A549 (cell line): ENCODE results near the gene GATB.

Experiments used
- POLR2A ChIP-seq: IDR thresholded peaks from 2 replicates; pipeline ENCODE4 v1.6.1; 2012; ENCODE audit warnings: mild to moderate bottlenecking, low read length
- SMC3 ChIP-seq: fragments of >200 bp; sonication (Bioruptor Twin); formaldehyde crosslinking; IDR thresholded peaks from 3 replicates; pipeline ENCODE4 v1.6.1; 2018; ENCODE audit warnings: inconsistent platforms
- TF ChIP-seq, protein P1 (sequence below): fragments of >200 bp; sonication (Bioruptor Twin); formaldehyde crosslinking; IDR thresholded peaks from 3 replicates; pipeline ENCODE4 v1.5.1; 2016

DNA sequence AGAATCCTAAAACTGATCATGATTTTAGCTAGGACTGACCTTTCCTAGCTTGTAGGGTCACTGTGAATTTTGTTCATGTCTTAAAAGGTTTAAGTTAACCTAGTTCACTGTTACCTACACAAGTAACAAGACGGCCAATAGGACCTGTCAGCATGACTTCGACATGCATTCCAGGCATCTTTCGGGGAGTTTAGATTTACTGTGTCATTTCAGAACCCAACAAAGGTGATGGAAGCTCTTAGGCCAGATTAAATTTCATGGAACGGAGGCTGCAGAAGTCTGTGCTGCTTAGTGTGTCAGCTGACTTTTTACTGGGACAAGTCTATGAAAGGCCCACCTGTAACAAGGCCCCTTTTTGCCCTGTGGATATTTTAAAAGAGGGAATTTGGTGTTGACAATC lies 93.1 kb downstream of the GATB start:
- TF ChIP-seq, protein P1, sequence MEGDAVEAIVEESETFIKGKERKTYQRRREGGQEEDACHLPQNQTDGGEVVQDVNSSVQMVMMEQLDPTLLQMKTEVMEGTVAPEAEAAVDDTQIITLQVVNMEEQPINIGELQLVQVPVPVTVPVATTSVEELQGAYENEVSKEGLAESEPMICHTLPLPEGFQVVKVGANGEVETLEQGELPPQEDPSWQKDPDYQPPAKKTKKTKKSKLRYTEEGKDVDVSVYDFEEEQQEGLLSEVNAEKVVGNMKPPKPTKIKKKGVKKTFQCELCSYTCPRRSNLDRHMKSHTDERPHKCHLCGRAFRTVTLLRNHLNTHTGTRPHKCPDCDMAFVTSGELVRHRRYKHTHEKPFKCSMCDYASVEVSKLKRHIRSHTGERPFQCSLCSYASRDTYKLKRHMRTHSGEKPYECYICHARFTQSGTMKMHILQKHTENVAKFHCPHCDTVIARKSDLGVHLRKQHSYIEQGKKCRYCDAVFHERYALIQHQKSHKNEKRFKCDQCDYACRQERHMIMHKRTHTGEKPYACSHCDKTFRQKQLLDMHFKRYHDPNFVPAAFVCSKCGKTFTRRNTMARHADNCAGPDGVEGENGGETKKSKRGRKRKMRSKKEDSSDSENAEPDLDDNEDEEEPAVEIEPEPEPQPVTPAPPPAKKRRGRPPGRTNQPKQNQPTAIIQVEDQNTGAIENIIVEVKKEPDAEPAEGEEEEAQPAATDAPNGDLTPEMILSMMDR, result no peak
- TF ChIP-seq SMC3 (no peak), POLR2A (no peak)
